WTC11 (cell line): ENCODE results near the gene CCDC60. TPM values are rescaled to one million over a fixed set of nuclear protein-coding genes. Genes with fewer than 3 reads are reported as not detected.

Source experiments
- ATAC-seq: fragments of 200-7000 bp; cut with Tn5 transposase; 2 replicates; pipeline ENCODE4 v1.10.0; 2021; ENCODE audit warnings: mild to moderate bottlenecking, moderate library complexity
- CTCF ChIA-PET: fragments of 300-600 bp; sonication (Branson Sonifier 250); formaldehyde crosslinking; loops from one replicate; lab custom pipeline; 2021; ENCODE audit warnings: antibody characterized with exemption; lab: Charles Lee
- POLR2A ChIA-PET: fragments of 350-600 bp; sonication (Branson Sonifier 250); formaldehyde crosslinking; loops from one replicate; lab custom pipeline; 2021; ENCODE audit warnings: antibody characterized with exemption; lab: Charles Lee
- DNase-seq: peaks from one replicate; pipeline ENCODE4 v3.0.0; 2021; ENCODE audit warnings: low spot score
- H3K27ac Mint-ChIP-seq: 2 replicates; pipeline ENCODE4 v1.8.0; 2021; ENCODE audit warnings: mixed read lengths
- H3K27me3 Mint-ChIP-seq: 2 replicates; pipeline ENCODE4 v1.8.0; 2021; ENCODE audit warnings: low read depth, mild to moderate bottlenecking, moderate library complexity, mixed read lengths
- H3K36me3 Mint-ChIP-seq: 2 replicates; pipeline ENCODE4 v1.8.0; 2021; ENCODE audit warnings: mixed read lengths
- H3K4me1 Mint-ChIP-seq: 2 replicates; pipeline ENCODE4 v1.8.0; 2022; ENCODE audit warnings: mixed read lengths
- H3K4me3 Mint-ChIP-seq: 2 replicates; pipeline ENCODE4 v1.8.0; 2021; ENCODE audit warnings: mild to moderate bottlenecking, moderate library complexity, mixed read lengths
- H3K9me3 Mint-ChIP-seq: 2 replicates; pipeline ENCODE4 v1.8.0; 2021; ENCODE audit warnings: mixed read lengths
- AR ChIP-seq: fragments of 250-450 bp; sonication (Bioruptor Pico); IDR thresholded peaks from 2 replicates; pipeline ENCODE4 v1.9.0; 2021; ENCODE audit warnings: mild to moderate bottlenecking
- ATF2 ChIP-seq: sonication (generic); formaldehyde crosslinking; IDR thresholded peaks from 2 replicates; pipeline ENCODE4 v1.8.1; 2022; ENCODE audit warnings: low read depth, missing genetic modification reagents, borderline replicate concordance
- E2F1 ChIP-seq: sonication (generic); formaldehyde crosslinking; IDR thresholded peaks from 2 replicates; pipeline ENCODE4 v1.8.0; 2022; ENCODE audit warnings: mild to moderate bottlenecking, missing genetic modification reagents
- ERG ChIP-seq: fragments of 250-450 bp; sonication (Bioruptor Pico); IDR thresholded peaks from 2 replicates; pipeline ENCODE4 v1.8.0; 2021; ENCODE audit warnings: mild to moderate bottlenecking
- ESRRA ChIP-seq: sonication (generic); formaldehyde crosslinking; IDR thresholded peaks from 2 replicates; pipeline ENCODE4 v1.8.1; 2022; ENCODE audit warnings: mild to moderate bottlenecking, missing genetic modification reagents, borderline replicate concordance
- FOXJ3 ChIP-seq: sonication (generic); formaldehyde crosslinking; IDR thresholded peaks from 2 replicates; pipeline ENCODE4 v1.9.0; 2021; ENCODE audit warnings: missing genetic modification reagents, mild to moderate bottlenecking, borderline replicate concordance
- FOXP4 ChIP-seq: sonication (generic); formaldehyde crosslinking; IDR thresholded peaks from 2 replicates; pipeline ENCODE4 v1.8.0; 2022; ENCODE audit warnings: mild to moderate bottlenecking, missing genetic modification reagents
- GABPB1 ChIP-seq: sonication (generic); formaldehyde crosslinking; IDR thresholded peaks from 2 replicates; pipeline ENCODE4 v1.8.1; 2023; ENCODE audit warnings: mild to moderate bottlenecking, missing genetic modification reagents
- HMGA2 ChIP-seq: fragments of 250-450 bp; sonication (Bioruptor Pico); IDR thresholded peaks from 2 replicates; pipeline ENCODE4 v1.4.0; 2021; ENCODE audit warnings: mild to moderate bottlenecking, moderate library complexity
- IRF2 ChIP-seq: sonication (generic); formaldehyde crosslinking; IDR thresholded peaks from 2 replicates; pipeline ENCODE4 v1.8.0; 2022; ENCODE audit warnings: low read depth, missing genetic modification reagents, borderline replicate concordance
- JAZF1 ChIP-seq: fragments of 250-450 bp; sonication (Bioruptor Pico); IDR thresholded peaks from 2 replicates; pipeline ENCODE4 v1.9.0; 2021; ENCODE audit warnings: moderate library complexity, mild to moderate bottlenecking, inconsistent platforms
- MLX ChIP-seq: sonication (generic); formaldehyde crosslinking; IDR thresholded peaks from 2 replicates; pipeline ENCODE4 v1.8.1; 2023; ENCODE audit warnings: mild to moderate bottlenecking, missing genetic modification reagents, moderate library complexity
- NFYB ChIP-seq: sonication (generic); formaldehyde crosslinking; conservative IDR thresholded peaks from 2 replicates; pipeline ENCODE4 v1.8.0; 2022; ENCODE audit warnings: low read depth, missing genetic modification reagents
- SMAD4 ChIP-seq: sonication (generic); formaldehyde crosslinking; IDR thresholded peaks from 2 replicates; pipeline ENCODE4 v1.8.0; 2022; ENCODE audit warnings: mild to moderate bottlenecking, missing genetic modification reagents
- SOX15 ChIP-seq: fragments of 250-450 bp; sonication (Bioruptor Pico); IDR thresholded peaks from 2 replicates; pipeline ENCODE4 v1.9.0; 2021; ENCODE audit warnings: mild to moderate bottlenecking
- TCF7 ChIP-seq: sonication (generic); formaldehyde crosslinking; IDR thresholded peaks from 2 replicates; pipeline ENCODE4 v1.8.0; 2022; ENCODE audit warnings: mild to moderate bottlenecking, low read depth, missing genetic modification reagents, moderate library complexity
- TEAD4 ChIP-seq: sonication (generic); formaldehyde crosslinking; IDR thresholded peaks from 2 replicates; pipeline ENCODE4 v1.8.0; 2022; ENCODE audit warnings: mild to moderate bottlenecking, missing genetic modification reagents
- USF2 ChIP-seq: sonication (generic); formaldehyde crosslinking; IDR thresholded peaks from 2 replicates; pipeline ENCODE4 v1.8.1; 2023; ENCODE audit warnings: mild to moderate bottlenecking, missing genetic modification reagents, moderate library complexity
- ZNF138 ChIP-seq: sonication (generic); formaldehyde crosslinking; conservative IDR thresholded peaks from 2 replicates; pipeline ENCODE4 v1.8.1; 2022; ENCODE audit warnings: mild to moderate bottlenecking, moderate library complexity, missing genetic modification reagents
- ZNF232 ChIP-seq: sonication (generic); formaldehyde crosslinking; IDR thresholded peaks from 2 replicates; pipeline ENCODE4 v1.8.0; 2022; ENCODE audit warnings: mild to moderate bottlenecking, missing genetic modification reagents
- ZNF317 ChIP-seq: sonication (generic); formaldehyde crosslinking; IDR thresholded peaks from 2 replicates; pipeline ENCODE4 v1.8.1; 2023; ENCODE audit warnings: low read depth, mild to moderate bottlenecking, moderate library complexity, missing genetic modification reagents, borderline replicate concordance
- ZNF425 ChIP-seq: fragments of 250-450 bp; sonication (Bioruptor Pico); conservative IDR thresholded peaks from 2 replicates; pipeline ENCODE4 v1.9.0; 2021; ENCODE audit warnings: mild to moderate bottlenecking
- total RNA-seq: library from RNA; stranded (reverse); gene quantifications from 3 replicates; pipeline ENCODE4 v1.2.3, GENCODE V29; 2021

CCDC60 gene
- total RNA-seq, 1 experiment from 2014 or later, result 1.1 TPM

GRCh38 chr12:119399301-119399700, 64.8 kb downstream of the CCDC60 start:
- POLR2A ChIA-PET, result interaction anchor here (0.7 kb wide), 1 partner anchor 279 kb away, joined by 3 read pairs; no protein-coding TSS in a partner anchor
- Mint-ChIP-seq H3K9me3 (peaks cover 51% of the 10 kb centered on the region), H3K27ac (no peak overlapping the region), H3K4me3 (no peak overlapping the region), H3K27me3 (peaks cover 10% of the 10 kb centered on the region), H3K36me3 (peaks cover 32% of the 10 kb centered on the region), H3K4me1 (no peaks in the 10 kb centered on the region)
- DNase-seq, result no peak
- no peak for ATAC-seq
- no peak for TF ChIP-seq ZNF425 (CRISPR knock-in tag)
- no peak for TF ChIP-seq TEAD4 (CRISPR knock-in tag)
- no peak for TF ChIP-seq FOXP4 (CRISPR knock-in tag)
- no peak for TF ChIP-seq USF2 (CRISPR knock-in tag)
- TF ChIP-seq E2F1 (CRISPR knock-in tag), result no peak
- no peak for TF ChIP-seq SMAD4
- no peak for TF ChIP-seq ERG
- no peak for TF ChIP-seq IRF2
- TF ChIP-seq AR (CRISPR knock-in tag), result no peak
- no peak for TF ChIP-seq MLX (CRISPR knock-in tag)
- no peak for TF ChIP-seq HMGA2
- TF ChIP-seq, all 79 proteins: peak for 0
- CTCF ChIA-PET, result no interaction called here

- peaks cover 10% of the 10 kb centered on the region for H3K4me1 Mint-ChIP-seq
- H3K27ac Mint-ChIP-seq, result no peak overlapping the region
- H3K9me3 Mint-ChIP-seq, result peaks cover 6% of the 10 kb centered on the region
- ChIA-PET POLR2A (no interaction called here), CTCF (interaction anchor here (0.6 to 1.3 kb wide), 10 partner anchors 10 to 449 kb away, joined by 3 to 8 read pairs (median 3); no protein-coding TSS in a partner anchor)
- TF ChIP-seq GABPB1 (no peak), NFYB (CRISPR knock-in tag) (no peak), JAZF1 (CRISPR knock-in tag) (no peak), ATF2 (CRISPR knock-in tag) (no peak), TCF7 (no peak), ZNF138 (no peak), SOX15 (CRISPR knock-in tag) (no peak), ZNF317 (CRISPR knock-in tag) (no peak), FOXJ3 (CRISPR knock-in tag) (no peak), ESRRA (CRISPR knock-in tag) (no peak), ZNF232 (CRISPR knock-in tag) (no peak)
- peaks cover 4% of the 10 kb centered on the region; the same call in 1 of the 2 replicates for H3K27me3 Mint-ChIP-seq
- ATAC-seq (no peak), DNase-seq (no peak)
- no peak overlapping the region for H3K4me3 Mint-ChIP-seq
- H3K36me3 Mint-ChIP-seq, result peaks cover under 1% of the 10 kb centered on the region; the same call in 1 of the 2 replicates
These were observed 71.8 kb downstream of the CCDC60 start for GRCh38 chr12:119406308-119406707.
